Heart left ventricle (tissue), 16 donors: Measurements from ENCODE around the gene LYRM4. TPM values are rescaled to one million over a fixed set of nuclear protein-coding genes. Genes with fewer than 3 reads are reported as not detected.

Experiments used
- ATAC-seq, 4 donors: fragments of 200-7000 bp; cut with Tn5 transposase; one replicate each; pipeline ENCODE4 v1.9.1; 2020 to 2022; ENCODE audit warnings: moderate library complexity in 4 of 4, mild to moderate bottlenecking in 3 of 4, moderate number of reproducible peaks in 1 of 4
- DNase-seq, 5 donors: peaks; one replicate each; pipeline ENCODE4 v3.0.0-alpha.2; 2020
- H3K27ac ChIP-seq, 12 donors: fragments of 200-600 bp; sonication (generic) in 4 of 12; one replicate each; pipeline versions ENCODE4 v1.5.0 to v1.8.0; 2016 to 2022; ENCODE audit warnings: mild to moderate bottlenecking in 2 of 12
- H3K27me3 ChIP-seq, 9 donors: fragments of 200-600 bp; sonication (generic) in 2 of 9; one replicate each; pipeline versions ENCODE4 v1.5.1 to v1.8.0; 2016 to 2022; ENCODE audit warnings: mild to moderate bottlenecking in 3 of 9
- H3K36me3 ChIP-seq, 9 donors: fragments of 200-600 bp; sonication (generic) in 2 of 9; one replicate each; pipeline versions ENCODE4 v1.5.0 to v1.8.0; 2018 to 2022; ENCODE audit warnings: mild to moderate bottlenecking in 2 of 9
- H3K4me1 ChIP-seq, 12 donors: fragments of 200-600 bp; sonication (generic) in 4 of 12; one replicate each; pipeline versions ENCODE4 v1.5.0 to v1.8.0; 2016 to 2022; ENCODE audit warnings: mild to moderate bottlenecking in 3 of 12
- H3K4me3 ChIP-seq, 12 donors: fragments of 200-600 bp; sonication (generic) in 4 of 12; one replicate each; pipeline versions ENCODE4 v1.5.0 to v1.8.0; 2017 to 2022; ENCODE audit warnings: mild to moderate bottlenecking in 9 of 12, moderate library complexity in 4 of 12
- H3K9me3 ChIP-seq, 12 donors: fragments of 200-600 bp; sonication (generic) in 4 of 12; one replicate each; pipeline versions ENCODE4 v1.5.0 to v1.8.0; 2016 to 2022; ENCODE audit warnings: mild to moderate bottlenecking in 1 of 12
- CTCF ChIP-seq, 12 donors: fragments of 200-600 bp; sonication (generic) in 4 of 12; IDR thresholded peaks; one replicate each; pipeline versions ENCODE4 v1.5.0 to v1.8.0; 2018 to 2022; ENCODE audit warnings: antibody characterized with exemption in 12 of 12, mild to moderate bottlenecking in 5 of 12
- POLR2A ChIP-seq, 2 donors: fragments of 450-650 bp; IDR thresholded peaks; one replicate each; pipeline ENCODE4 v1.6.1; 2017; ENCODE audit warnings: antibody characterized with exemption in 2 of 2, mild to moderate bottlenecking in 2 of 2, moderate library complexity in 2 of 2
- WGBS, 4 donors: extraction: QIAGEN DNeasy Blood & Tissue Kit in 2 of 4; methylation state at CpG; one replicate each; pipeline versions ENCODE4 v1.1.5 to v1.1.7; 2013 to 2018; 5-methylcytosine and 5-hydroxymethylcytosine counted together
- intact Hi-C, 10 donors: fragments of 100-400 bp; cut with DNase I; formaldehyde crosslinking; loops; one replicate each; pipeline versions ENCODE4 v1.11.1 to v1.14.2; 2022
- polyA plus RNA-seq, 2 donors: library from polyadenylated mRNA; stranded (reverse); fragments of 200-250 nt; gene quantifications; one replicate each; pipeline ENCODE4 v1.2.3, GENCODE V29; 2013
- total RNA-seq, 9 donors: library from RNA; depleted of rRNA in 2 of 9; stranded (reverse); fragments of >200 nt in 2 of 9; fragmentation: NEBNext Ultra II Directional in 3 of 9; extraction: Animal tissue kit (Norgen Biotek cat#: 25700) in 3 of 9; gene quantifications; one replicate each; pipeline versions ENCODE4 v1.1.0 to v1.2.4, GENCODE V29; 2016 to 2023
- donor health status: ischemic (EF 13 %, LVEDD 7.1; RV severe dilation, severe dysfunction).
- donor health status: healthy with polysubstance abuse.
- donor health status: DM: no; HTN: yes; CAD: no.
- donor health status: DM: no; HTN: no; CAD: no.
- donor health status: ischemic (EF 25% LVEDD 6.9; RV normal size, moderate dysfunction).
- donor health status: ischemic (EF 25% LVEDD 5.7; RV mildly dilated, moderate dysfunction).
- donor health status: healthy.
- donor health status: DM: yes; HTN: yes; CAD: no.
- donor health status: ischemic (EF 35%, LVEDD 5.7; RV mildly dilated, moderate dysfunction).
- donor health status: nonischemic (EF 11% LVEDD 7.7; RV severe dilation, severe dysfunction).
- donor health status: DM: yes; HTN: yes; CAD: no.
- donor health status: PGD.
- donor health status: ischemic (EF 29% LVEDD 5.4; RV normal size, mild dysfunction).
- donor health status: nonischemic (EF 23%, LVEDD 6.1; RV moderate dilation, normal function).

LYRM4 gene
- total and polyA plus RNA-seq, 11 donors, result 18.8 to 39.7 (median 21.3) TPM

GRCh38 chr6:5136851-5137250 is 123.9 kb downstream of the LYRM4 start:
- ATAC-seq (no peak), DNase-seq (no peak)
- Histone ChIP-seq H3K4me1 (peaks cover 0 to 14% (median 7%) of the 10 kb centered on the region in 12 donors), H3K27me3 (no peaks in the 10 kb centered on the region), H3K9me3 (no peaks in the 10 kb centered on the region), H3K4me3 (no peak overlapping the region), H3K36me3 (no peaks in the 10 kb centered on the region), H3K27ac (no peak overlapping the region)
- intact Hi-C loops, result no loop called here
- 85 to 98% (median 91%) methylated on average over 8 of the region's 8 CpGs for WGBS, 4 donors
- TF ChIP-seq POLR2A (IDR thresholded peaks at IDR 0.05) (no peak), CTCF (IDR thresholded peaks at IDR 0.05) (no peak)

GRCh38 chr6:5135788-5136376 is 124.9 kb downstream of the LYRM4 start:
- H3K4me3 ChIP-seq, result no peak overlapping the region
- 49 to 62% (median 56%) methylated on average over 9 of the region's 9 CpGs for WGBS, 4 donors
- intact Hi-C loops, result no loop called here

GRCh38 chr6:5133943-5134342 is 126.8 kb downstream of the LYRM4 start:
- no peak for ATAC-seq
- 85 to 92% (median 88%) methylated on average over 2 of the region's 2 CpGs for WGBS, 4 donors
- no peaks in the 10 kb centered on the region for H3K9me3 ChIP-seq
- intact Hi-C loops, result no loop called here
- peak overlapping the region in 1 of 12 donors; percentile 71 for H3K27ac ChIP-seq
- no peak for DNase-seq
- H3K36me3 ChIP-seq, result no peaks in the 10 kb centered on the region
- no peak overlapping the region for H3K4me3 ChIP-seq
- H3K27me3 ChIP-seq, result no peaks in the 10 kb centered on the region
- TF ChIP-seq CTCF (IDR thresholded peaks at IDR 0.05) (no peak), POLR2A (IDR thresholded peaks at IDR 0.05) (no peak)
- peaks cover 0 to 18% (median 11%) of the 10 kb centered on the region in 12 donors for H3K4me1 ChIP-seq

More at GRCh38 chr6:5135788-5136376, 124.9 kb downstream of the LYRM4 start:
- no peaks in the 10 kb centered on the region for H3K27me3 ChIP-seq
- H3K27ac ChIP-seq, result no peak overlapping the region
- no peaks in the 10 kb centered on the region for H3K36me3 ChIP-seq
- DNase-seq (no peak), ATAC-seq (peak in 1 of 4 donors; percentile 33)
- H3K9me3 ChIP-seq, result no peaks in the 10 kb centered on the region
- TF ChIP-seq POLR2A (IDR thresholded peaks at IDR 0.05) (no peak), CTCF (IDR thresholded peaks at IDR 0.05) (peak; percentile 37 to 73 (median 56))
- H3K4me1 ChIP-seq, result peaks cover 0 to 18% (median 10%) of the 10 kb centered on the region in 12 donors

- H3K4me3 ChIP-seq, result peak overlapping the region in 10 of 12 donors; percentile 15 to 47 (median 36)
- DNase-seq (peak; percentile 73 to 87 (median 81)), ATAC-seq (peak; percentile 88 to 98 (median 96))
- H3K9me3 ChIP-seq, result no peaks in the 10 kb centered on the region
- H3K36me3 ChIP-seq, result no peaks in the 10 kb centered on the region
- H3K27ac ChIP-seq, result peak overlapping the region; percentile 51 to 81 (median 71)
- intact Hi-C loops, result no loop called here
- peaks cover 0 to 18% (median 11%) of the 10 kb centered on the region in 12 donors for H3K4me1 ChIP-seq
- 30 to 47% (median 42%) methylated on average over 7 of the region's 7 CpGs for WGBS, 4 donors
- no peaks in the 10 kb centered on the region for H3K27me3 ChIP-seq
- TF ChIP-seq POLR2A (IDR thresholded peaks at IDR 0.05) (peak in 1 of 2 donors; percentile 27), CTCF (IDR thresholded peaks at IDR 0.05) (peak in 1 of 12 donors; percentile 13)
Observed at GRCh38 chr6:5132731-5133130, 128.0 kb downstream of the LYRM4 start.
